Fibroblast of villous mesenchyme (primary cell): Measurements from ENCODE around the gene MINDY4. TPM values are rescaled to one million over a fixed set of nuclear protein-coding genes. Genes with fewer than 3 reads are reported as not detected.

Experiments
- DNase-seq: peaks from one replicate; pipeline ENCODE4 v3.0.0-alpha.2; 2010; ENCODE audit warnings: low read depth
- H3K4me3 ChIP-seq: 2 replicates; pipeline ENCODE4 v1.5.1; 2011; ENCODE audit warnings: low read depth, mild to moderate bottlenecking, low read length
- CTCF ChIP-seq: IDR thresholded peaks from 2 replicates; pipeline ENCODE4 v1.5.1; 2012; ENCODE audit warnings: low read depth, mild to moderate bottlenecking, low read length; ENCODE audit not compliant: insufficient read depth
- total RNA-seq: library from RNA; depleted of rRNA; stranded (reverse); fragments of >200 nt; gene quantifications from 2 replicates; pipeline ENCODE4 v1.2.3, GENCODE V29; 2012

Gene MINDY4
- total RNA-seq, 1 donor: 17.3 TPM

- no peak for DNase-seq
- H3K4me3 ChIP-seq: no peak overlapping the region
- peak; percentile 18 for TF ChIP-seq CTCF
These were observed 19.9 kb downstream of the MINDY4 start for GRCh38 chr7:30791114-30791513.

- DNase-seq: no peak
- no peak overlapping the region for H3K4me3 ChIP-seq
- TF ChIP-seq CTCF: no peak
These were observed 24.1 kb downstream of the MINDY4 start for GRCh38 chr7:30795161-30795948.

GRCh38 chr7:30796105-30796869, 25.1 kb downstream of the MINDY4 start:
- no peak overlapping the region for H3K4me3 ChIP-seq
- peak; percentile 84 for DNase-seq
- no peak for TF ChIP-seq CTCF

GRCh38 chr7:30797176-30798040, 26.2 kb downstream of the MINDY4 start:
- TF ChIP-seq CTCF: no peak
- no peak for DNase-seq
- H3K4me3 ChIP-seq: no peak overlapping the region

- no peak for TF ChIP-seq CTCF
- no peak overlapping the region for H3K4me3 ChIP-seq
- peak; percentile 88 for DNase-seq
These were observed 28.2 kb downstream of the MINDY4 start for GRCh38 chr7:30799206-30799975.

- H3K4me3 ChIP-seq: no peak overlapping the region
- no peak for TF ChIP-seq CTCF
- no peak for DNase-seq
These were observed 28.9 kb downstream of the MINDY4 start for GRCh38 chr7:30799976-30800661.
